CD4-positive, alpha-beta T cell treated with Interleukin-4 for 1 hour (primary cell): ENCODE data around the gene TALDO1.

Experiments
- DNase-seq, 2 donors: peaks; one replicate each; pipeline ENCODE4 v3.0.0-alpha.2; 2020 to 2022

The TALDO1 gene

GRCh38 chr11:747158-748006, at the start of gene TALDO1:
TALDO1 (plus strand) TSS chr11:747464; CDS start chr11:747482, 18 bp downstream.
- DNase-seq: peak; percentile 86

GRCh38 chr11:697811-698311, 49.4 kb upstream of the TALDO1 start:
- no peak for DNase-seq

GRCh38 chr11:698493-699115, 48.7 kb upstream of the TALDO1 start:
- DNase-seq: no peak

GRCh38 chr11:699116-699508, 48.2 kb upstream of the TALDO1 start:
- no peak for DNase-seq

- DNase-seq: no peak
These were observed 47.5 kb upstream of the TALDO1 start for GRCh38 chr11:699753-700152.

- DNase-seq: no peak
These were observed 45.4 kb upstream of the TALDO1 start for GRCh38 chr11:701741-702461.

- no peak for DNase-seq
These were observed 44.5 kb upstream of the TALDO1 start for GRCh38 chr11:702462-703461.

GRCh38 chr11:703506-703905, 43.8 kb upstream of the TALDO1 start:
- no peak for DNase-seq

- no peak for DNase-seq
These were observed 43.0 kb upstream of the TALDO1 start for GRCh38 chr11:704228-704674.

GRCh38 chr11:704781-705645, 42.3 kb upstream of the TALDO1 start:
- DNase-seq: no peak

- no peak for DNase-seq
These were observed 41.4 kb upstream of the TALDO1 start, which contains the start of gene EPS8L2 for GRCh38 chr11:705646-706438. EPS8L2 (plus strand) TSS chr11:706231; CDS start chr11:709408, 3,177 bp downstream.

GRCh38 chr11:706439-706956, 40.8 kb upstream of the TALDO1 start:
- no peak for DNase-seq

- DNase-seq: no peak
These were observed 40.1 kb upstream of the TALDO1 start for GRCh38 chr11:706957-707816.

GRCh38 chr11:707817-708420, 39.3 kb upstream of the TALDO1 start:
- DNase-seq: no peak

- no peak for DNase-seq
These were observed 38.8 kb upstream of the TALDO1 start for GRCh38 chr11:708511-708910.

GRCh38 chr11:709109-709997, 37.9 kb upstream of the TALDO1 start:
- no peak for DNase-seq

GRCh38 chr11:714436-714835, 32.8 kb upstream of the TALDO1 start:
- DNase-seq: no peak
